DOHH2 (cell line): ENCODE measurements around the gene CXCL1.

Experiments
- H3F3A ChIP-seq: fragments of 200-600 bp; sonication (generic), shearing (Covaris generic); 2 replicates; pipeline ENCODE4 v1.6.0; 2016; ENCODE audit warnings: antibody characterized with exemption, mild to moderate bottlenecking; ENCODE audit not compliant: control insufficient read depth, insufficient read depth
- H3K27ac ChIP-seq: fragments of 200-600 bp; sonication (generic); 2 replicates; pipeline ENCODE4 v1.5.1; 2014; ENCODE audit warnings: low read depth, mild to moderate bottlenecking, low read length, moderate library complexity
- H3K27me3 ChIP-seq: fragments of 200-600 bp; sonication (generic); 2 replicates; pipeline ENCODE4 v1.6.1; 2014; ENCODE audit warnings: mild to moderate bottlenecking, low read length, mixed read lengths; ENCODE audit not compliant: control insufficient read depth
- H3K36me3 ChIP-seq: fragments of 200-600 bp; sonication (generic); 2 replicates; pipeline ENCODE4 v1.6.1; 2014; ENCODE audit warnings: mild to moderate bottlenecking, low read length, moderate library complexity, mixed read lengths; ENCODE audit not compliant: control insufficient read depth
- H3K4me1 ChIP-seq: fragments of 200-600 bp; sonication (generic); 2 replicates; pipeline ENCODE4 v1.6.1; 2014; ENCODE audit warnings: mild to moderate bottlenecking, low read length, mixed read lengths; ENCODE audit not compliant: control insufficient read depth
- H3K4me2 ChIP-seq: fragments of 200-600 bp; sonication (generic); 2 replicates; pipeline ENCODE4 v1.6.0; 2014; ENCODE audit warnings: mild to moderate bottlenecking, low read length, moderate library complexity
- H3K4me3 ChIP-seq: fragments of 200-600 bp; sonication (generic); 2 replicates; pipeline ENCODE4 v1.5.1; 2014; ENCODE audit warnings: mild to moderate bottlenecking, low read length, mixed read lengths
- H3K79me2 ChIP-seq: fragments of 200-600 bp; sonication (generic); 2 replicates; pipeline ENCODE4 v1.6.1; 2014; ENCODE audit warnings: mild to moderate bottlenecking, low read length, mixed read lengths; ENCODE audit not compliant: control insufficient read depth
- H3K9me2 ChIP-seq: fragments of 200-600 bp; sonication (generic); replicated peaks from 2 replicates; pipeline ENCODE4 v1.6.1; 2014; ENCODE audit warnings: mild to moderate bottlenecking, low read length, mixed read lengths; ENCODE audit not compliant: control insufficient read depth
- H3K9me3 ChIP-seq: fragments of 200-600 bp; sonication (generic); 2 replicates; pipeline ENCODE4 v1.6.1; 2014; ENCODE audit warnings: antibody characterized with exemption, low read length, mixed read lengths; ENCODE audit not compliant: control insufficient read depth, insufficient read depth
- H4K20me1 ChIP-seq: fragments of 200-600 bp; sonication (generic); 2 replicates; pipeline ENCODE4 v1.6.0; 2014; ENCODE audit warnings: low read depth, mild to moderate bottlenecking, antibody characterized with exemption, low read length, moderate library complexity; ENCODE audit not compliant: control insufficient read depth, insufficient read depth
- CTCF ChIP-seq: fragments of 200-600 bp; sonication (generic); IDR thresholded peaks from one replicate; pipeline ENCODE4 v1.5.1; 2014; ENCODE audit warnings: antibody characterized with exemption, mild to moderate bottlenecking, low read depth, low read length; ENCODE audit not compliant: poor library complexity, severe bottlenecking
- EZH2phosphoT487 ChIP-seq: fragments of 200-600 bp; sonication (generic); IDR thresholded peaks from 2 replicates; pipeline ENCODE4 v1.6.1; 2017; ENCODE audit warnings: borderline replicate concordance, mild to moderate bottlenecking, antibody characterized with exemption, low read length, moderate library complexity, mixed read lengths

The CXCL1 gene

GRCh38 chr4:73918058-73918457 is 48.9 kb downstream of the CXCL1 start:
- Histone ChIP-seq H3F3A (no peaks in the 10 kb centered on the region), H4K20me1 (no peaks in the 10 kb centered on the region), H3K27me3 (no peaks in the 10 kb centered on the region), H3K27ac (no peak overlapping the region), H3K4me2 (no peak overlapping the region), H3K9me2 (no peaks in the 10 kb centered on the region), H3K79me2 (no peaks in the 10 kb centered on the region), H3K4me3 (no peak overlapping the region), H3K36me3 (no peaks in the 10 kb centered on the region), H3K4me1 (no peaks in the 10 kb centered on the region), H3K9me3 (no peaks in the 10 kb centered on the region)
- TF ChIP-seq CTCF, result no peak
- no peak for TF ChIP-seq EZH2phosphoT487

- H4K20me1 ChIP-seq, result no peaks in the 10 kb centered on the region
- no peak overlapping the region for H3K4me3 ChIP-seq
- H3K4me1 ChIP-seq, result no peaks in the 10 kb centered on the region
- H3K79me2 ChIP-seq, result no peaks in the 10 kb centered on the region
- H3K9me3 ChIP-seq, result no peaks in the 10 kb centered on the region
- H3K9me2 ChIP-seq, result no peaks in the 10 kb centered on the region
- H3K27me3 ChIP-seq, result peaks cover 2% of the 10 kb centered on the region; the same call in 1 of the 2 replicates
- no peak overlapping the region for H3K27ac ChIP-seq
- no peaks in the 10 kb centered on the region for H3K36me3 ChIP-seq
- no peak overlapping the region for H3K4me2 ChIP-seq
- H3F3A ChIP-seq, result no peaks in the 10 kb centered on the region
- no peak for TF ChIP-seq EZH2phosphoT487
- no peak for TF ChIP-seq CTCF
Measured at GRCh38 chr4:73919691-73920090, 50.5 kb downstream of the CXCL1 start.
